AG10803 (cell line): ENCODE results near the gene TNFRSF11A.

Experiments used
- DNase-seq: peaks from one replicate; pipeline ENCODE4 v3.0.0; 2010; ENCODE audit warnings: low read depth
- H3K4me3 ChIP-seq: 2 replicates; pipeline ENCODE4 v1.5.1; 2011; ENCODE audit warnings: mild to moderate bottlenecking, low read length, control low read depth
- TF ChIP-seq, protein P1 (sequence below): conservative IDR thresholded peaks from 2 replicates; pipeline ENCODE4 v1.5.1; 2011; ENCODE audit warnings: mild to moderate bottlenecking, low read length, control low read depth, inconsistent platforms

Gene TNFRSF11A

GRCh38 chr18:62371436-62371835, 46.3 kb downstream of the TNFRSF11A start:
- no peak overlapping the region for H3K4me3 ChIP-seq
- TF ChIP-seq, protein P1, sequence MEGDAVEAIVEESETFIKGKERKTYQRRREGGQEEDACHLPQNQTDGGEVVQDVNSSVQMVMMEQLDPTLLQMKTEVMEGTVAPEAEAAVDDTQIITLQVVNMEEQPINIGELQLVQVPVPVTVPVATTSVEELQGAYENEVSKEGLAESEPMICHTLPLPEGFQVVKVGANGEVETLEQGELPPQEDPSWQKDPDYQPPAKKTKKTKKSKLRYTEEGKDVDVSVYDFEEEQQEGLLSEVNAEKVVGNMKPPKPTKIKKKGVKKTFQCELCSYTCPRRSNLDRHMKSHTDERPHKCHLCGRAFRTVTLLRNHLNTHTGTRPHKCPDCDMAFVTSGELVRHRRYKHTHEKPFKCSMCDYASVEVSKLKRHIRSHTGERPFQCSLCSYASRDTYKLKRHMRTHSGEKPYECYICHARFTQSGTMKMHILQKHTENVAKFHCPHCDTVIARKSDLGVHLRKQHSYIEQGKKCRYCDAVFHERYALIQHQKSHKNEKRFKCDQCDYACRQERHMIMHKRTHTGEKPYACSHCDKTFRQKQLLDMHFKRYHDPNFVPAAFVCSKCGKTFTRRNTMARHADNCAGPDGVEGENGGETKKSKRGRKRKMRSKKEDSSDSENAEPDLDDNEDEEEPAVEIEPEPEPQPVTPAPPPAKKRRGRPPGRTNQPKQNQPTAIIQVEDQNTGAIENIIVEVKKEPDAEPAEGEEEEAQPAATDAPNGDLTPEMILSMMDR = no peak
- no peak for DNase-seq

DNA sequence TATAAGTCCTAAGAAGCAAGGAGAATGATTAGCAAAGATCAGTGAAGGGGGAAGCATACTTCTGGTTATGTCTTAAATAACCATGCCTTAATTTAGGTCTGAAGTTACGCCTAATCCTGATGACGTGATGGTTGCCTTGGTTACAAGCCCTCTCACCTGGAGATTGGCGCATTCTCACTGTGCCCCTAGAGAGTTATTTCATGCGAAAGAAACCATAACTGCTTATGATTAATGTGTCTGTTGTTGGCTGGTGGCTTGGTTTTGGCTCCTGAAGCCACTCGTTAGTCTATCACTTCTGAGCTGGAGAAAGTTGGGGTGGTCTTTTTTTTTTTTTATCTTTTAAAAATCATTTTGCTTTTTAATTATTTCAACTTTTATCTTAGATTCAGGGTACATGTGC, 47.0 kb downstream of the TNFRSF11A start:
- TF ChIP-seq, protein P1 = no peak
- H3K4me3 ChIP-seq = no peak overlapping the region
- DNase-seq = no peak

DNA sequence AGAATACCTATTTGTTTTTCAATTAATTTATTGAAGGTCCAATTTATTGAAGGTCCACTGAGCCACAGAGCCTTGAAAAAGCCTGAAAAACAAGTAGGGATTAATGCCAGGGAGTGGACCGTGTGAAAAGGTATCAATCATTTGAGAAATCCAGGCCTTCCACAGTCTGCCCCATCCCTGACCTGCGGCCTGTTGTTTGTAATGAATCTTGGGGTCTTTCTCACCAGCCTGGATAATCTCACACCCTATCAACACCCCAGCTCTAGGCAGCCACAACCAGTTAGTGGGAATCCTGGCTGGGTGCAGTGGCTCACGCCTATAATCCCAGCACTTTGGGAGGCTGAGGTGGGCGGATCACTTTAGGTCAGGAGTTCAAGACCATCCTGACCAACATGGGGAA, 47.8 kb downstream of the TNFRSF11A start:
- no peak overlapping the region for H3K4me3 ChIP-seq
- TF ChIP-seq, protein P1 = no peak
- DNase-seq = no peak

DNA sequence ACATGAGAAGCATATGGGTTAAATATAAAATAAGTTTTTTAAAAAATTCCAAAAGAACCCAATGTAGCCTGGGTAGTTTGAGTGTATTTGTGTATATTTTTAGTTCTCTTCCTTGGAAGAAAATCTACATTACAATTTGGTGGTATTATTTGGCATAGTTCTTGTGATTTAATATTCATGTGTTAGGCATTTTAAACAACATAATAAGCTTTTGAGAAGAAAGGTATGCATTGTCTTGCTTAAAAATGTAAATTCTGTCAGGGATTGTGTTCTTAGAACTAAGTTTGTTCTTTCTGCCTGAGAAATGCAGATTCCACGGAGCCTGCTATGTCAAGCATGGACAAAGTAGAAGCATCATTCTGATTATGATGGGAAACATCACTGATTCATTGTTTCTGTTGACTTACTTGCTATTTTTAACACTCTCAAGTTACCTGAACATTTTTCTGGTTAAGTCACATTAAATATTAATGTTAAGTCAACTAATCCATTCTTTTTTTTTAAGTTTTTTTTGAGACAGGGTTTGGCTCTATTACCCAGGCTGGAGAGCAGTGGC, 49.4 kb downstream of the TNFRSF11A start:
- TF ChIP-seq, protein P1 = no peak
- no peak overlapping the region for H3K4me3 ChIP-seq

GRCh38 chr18:62377131-62377807, 52.2 kb downstream of the TNFRSF11A start:
- DNase-seq = no peak
- H3K4me3 ChIP-seq = no peak overlapping the region
- TF ChIP-seq, protein P1 = no peak

More for the DNA sequence above, 49.4 kb downstream of the TNFRSF11A start:
- no peak for DNase-seq

DNA sequence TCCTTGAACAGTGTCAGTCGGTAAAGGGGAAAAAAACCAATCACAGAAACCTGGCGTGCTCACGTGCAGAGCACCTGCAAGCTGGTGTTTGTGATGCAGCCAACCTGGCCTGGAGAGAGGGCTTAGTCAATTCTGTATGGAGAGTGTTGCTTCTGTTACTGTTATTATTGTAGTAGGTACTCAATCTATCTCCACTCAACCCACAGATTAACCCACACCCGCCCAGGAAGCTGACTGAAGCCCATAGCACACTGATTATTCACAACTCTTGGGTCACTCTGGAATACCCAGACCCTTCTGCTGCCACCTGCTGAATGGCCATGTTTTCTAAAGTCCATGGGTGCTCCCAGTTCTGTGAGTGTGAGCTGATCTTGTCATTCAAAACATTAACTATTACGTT, 53.9 kb downstream of the TNFRSF11A start:
- H3K4me3 ChIP-seq = no peak overlapping the region
- TF ChIP-seq, protein P1 = no peak
- no peak for DNase-seq

DNA sequence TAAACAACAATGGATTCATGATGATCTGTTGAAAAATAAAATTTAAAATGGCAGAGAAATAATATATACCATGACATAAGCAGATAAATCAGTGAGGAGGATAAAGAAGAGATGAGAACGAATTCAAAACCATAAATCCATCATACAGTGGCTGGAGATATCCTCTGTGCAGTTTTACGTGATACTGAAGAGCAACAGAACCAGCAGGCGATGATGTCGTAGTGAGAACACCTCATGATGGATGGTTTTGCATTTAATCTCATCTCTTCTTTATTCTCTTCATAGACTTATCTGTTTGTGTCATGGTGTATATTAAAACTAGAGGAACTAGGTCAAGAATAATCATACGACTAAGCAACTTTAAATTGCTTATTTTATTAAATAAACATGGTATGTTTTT, 56.3 kb downstream of the TNFRSF11A start:
- DNase-seq = no peak
- TF ChIP-seq, protein P1 = no peak

More for the DNA sequence above, 56.3 kb downstream of the TNFRSF11A start:
- no peak overlapping the region for H3K4me3 ChIP-seq
